HepG2 (cell line): Measurements from ENCODE around the gene SLC39A2. TPM values are rescaled to one million over a fixed set of nuclear protein-coding genes. Genes with fewer than 3 reads are reported as not detected.

ENCODE experiments used
- ESRRA ChIP-seq: sonication (generic); formaldehyde crosslinking; IDR thresholded peaks from 2 replicates; pipeline ENCODE4 v1.5.1; 2020; ENCODE audit warnings: mild to moderate bottlenecking, low read depth, missing genetic modification reagents
- IRF9 ChIP-seq: sonication (generic); formaldehyde crosslinking; IDR thresholded peaks from 2 replicates; pipeline ENCODE4 v1.8.0; 2022; ENCODE audit warnings: missing genetic modification reagents, mild to moderate bottlenecking, borderline replicate concordance
- MED1 ChIP-seq: sonication (generic); formaldehyde crosslinking; IDR thresholded peaks from 2 replicates; pipeline ENCODE4 v1.4.0; 2020; ENCODE audit warnings: missing genetic modification reagents
- MXI1 ChIP-seq: IDR thresholded peaks from 3 replicates; pipeline ENCODE4 v1.6.1; 2012; ENCODE audit warnings: low read depth, low read length, inconsistent platforms, borderline replicate concordance
- PAWR ChIP-seq: sonication (generic); formaldehyde crosslinking; IDR thresholded peaks from 2 replicates; pipeline ENCODE4 v1.4.0; 2020; ENCODE audit warnings: missing genetic modification reagents, mild to moderate bottlenecking, borderline replicate concordance
- PHB2 ChIP-seq: fragments of 450-650 bp; IDR thresholded peaks from 2 replicates; pipeline ENCODE4 v1.6.1; 2018; ENCODE audit not compliant: partially characterized antibody
- POLR2AphosphoS5 ChIP-seq: IDR thresholded peaks from 2 replicates; pipeline ENCODE4 v1.6.1; 2012; ENCODE audit warnings: low read depth, low read length
- THRA ChIP-seq: sonication (generic); formaldehyde crosslinking; IDR thresholded peaks from 2 replicates; pipeline ENCODE4 v1.4.0; 2020; ENCODE audit warnings: missing genetic modification reagents, borderline replicate concordance
- ZFAT ChIP-seq: sonication (generic); formaldehyde crosslinking; conservative IDR thresholded peaks from 2 replicates; pipeline ENCODE4 v1.8.1; 2023; ENCODE audit warnings: missing genetic modification reagents, inconsistent platforms
- ZNF317 ChIP-seq: sonication (generic); formaldehyde crosslinking; IDR thresholded peaks from 2 replicates; pipeline ENCODE4 v1.5.0; 2020; ENCODE audit warnings: mild to moderate bottlenecking, missing genetic modification reagents
- ZNF577 ChIP-seq: sonication (generic); formaldehyde crosslinking; IDR thresholded peaks from 2 replicates; pipeline ENCODE4 v1.4.0; 2020; ENCODE audit warnings: mild to moderate bottlenecking, low read depth, missing genetic modification reagents, borderline replicate concordance
- polyA plus RNA-seq, 8 experiments: library from polyadenylated mRNA; depleted of rRNA in 3 of 8; stranded (reverse) in 7 of 8; unstranded in 1 of 8; fragments of >200 nt; fragmentation: Illumina TruSeq in 4 of 8; extraction: Trizol in 4 of 8; gene quantifications; 2 replicates each; pipeline versions ENCODE4 v1.2.1 to v1.2.3, GENCODE V29; 2011 to 2016; ENCODE audit warnings: low read depth in 4 of 8, missing spikeins in 1 of 8, mixed read lengths in 1 of 8; ENCODE audit not compliant: insufficient read depth in 1 of 8
- total RNA-seq, 5 experiments: library from RNA; depleted of rRNA; stranded (reverse); fragments of >200 nt; fragmentation: Illumina TruSeq; extraction: Trizol; gene quantifications; 2 replicates each; pipeline ENCODE4 v1.2.3, GENCODE V29; 2016; ENCODE audit warnings: low read depth in 1 of 5
- TF ChIP-seq, protein P1 (sequence below): sonication (generic); formaldehyde crosslinking; IDR thresholded peaks from 2 replicates; pipeline ENCODE4 v1.5.1; 2020; ENCODE audit warnings: missing genetic modification reagents, mild to moderate bottlenecking, borderline replicate concordance
- TF ChIP-seq, protein P2 (sequence below), 2 experiments: sonication (generic) in 1 of 2; formaldehyde crosslinking in 1 of 2; IDR thresholded peaks; 2 replicates each; pipeline versions ENCODE4 v1.4.0 to v1.6.1; 2016 to 2020; ENCODE audit warnings: borderline replicate concordance in 1 of 2, low read depth in 1 of 2, mild to moderate bottlenecking in 1 of 2, missing genetic modification reagents in 1 of 2
- TF ChIP-seq, protein P3 (sequence below): sonication (generic); formaldehyde crosslinking; IDR thresholded peaks from 2 replicates; pipeline ENCODE4 v1.9.0; 2022; ENCODE audit warnings: low read depth, missing genetic modification reagents
- TF ChIP-seq, protein P4 (sequence below): sonication (generic); formaldehyde crosslinking; IDR thresholded peaks from 2 replicates; pipeline ENCODE4 v1.8.1; 2023; ENCODE audit warnings: mild to moderate bottlenecking, moderate library complexity, missing genetic modification reagents

SLC39A2 gene
- total and polyA plus RNA-seq, 2 of the 13 experiments (the other 11 are each of a cell fraction or from before 2014, with no cell fraction given): 0.08 to 0.11 TPM

DNA sequence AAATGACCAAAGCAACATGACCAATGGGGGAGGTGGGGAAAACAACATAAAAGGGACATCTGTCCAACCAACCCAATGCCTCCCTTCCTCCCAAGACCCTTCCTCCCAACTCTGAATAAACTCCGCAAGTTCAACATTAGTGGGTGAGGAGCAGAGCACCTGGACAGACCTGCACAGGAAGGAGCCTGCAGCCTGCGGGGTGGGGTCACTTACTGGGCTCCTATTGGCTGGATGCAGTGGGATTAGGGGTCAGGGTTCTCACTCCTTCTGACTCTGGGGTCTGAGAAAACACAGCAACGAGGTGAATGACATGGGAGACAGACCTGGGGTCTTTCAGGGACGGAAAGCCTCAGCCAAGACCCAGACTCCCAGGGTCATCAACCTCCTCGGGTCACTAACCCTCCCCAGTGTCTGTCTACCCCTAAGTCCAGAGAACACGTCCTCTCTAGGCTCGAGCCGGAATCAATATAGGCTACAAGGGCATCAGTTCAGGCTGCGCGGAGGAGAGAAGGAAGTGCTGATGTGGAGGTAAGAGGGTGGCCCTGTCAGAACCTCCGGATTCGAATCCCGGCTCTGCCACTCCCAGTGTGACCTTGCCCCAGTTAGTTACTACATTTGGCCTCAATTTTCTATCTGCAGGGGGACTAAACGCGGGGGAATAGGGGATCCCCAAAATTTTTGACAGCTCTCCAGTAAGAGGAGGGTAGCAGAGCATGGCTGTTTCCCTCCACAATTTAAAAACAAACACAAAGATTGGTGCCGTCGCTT lies 24.9 kb downstream of the SLC39A2 start (continued):
- TF ChIP-seq ZFAT (CRISPR knock-in tag) (no peak), THRA (CRISPR knock-in tag) (peak; percentile 44; the same call in 1 of the 2 replicates), ESRRA (CRISPR knock-in tag) (peak; percentile 90; the same call in 1 of the 2 replicates), ZNF577 (CRISPR knock-in tag) (no peak), PAWR (CRISPR knock-in tag) (no peak), IRF9 (CRISPR knock-in tag) (0 out of 2 replicates have a peak, but pooled peaks have one; percentile 31), MED1 (no peak), MXI1 (0 out of 3 replicates have a peak, but pooled peaks have one; percentile 6), PHB2 (no peak), ZNF317 (CRISPR knock-in tag) (0 out of 2 replicates have a peak, but pooled peaks have one; percentile 40), POLR2AphosphoS5 (peak; percentile 37; the same call in 1 of the 2 replicates)
- TF ChIP-seq, protein P1, sequence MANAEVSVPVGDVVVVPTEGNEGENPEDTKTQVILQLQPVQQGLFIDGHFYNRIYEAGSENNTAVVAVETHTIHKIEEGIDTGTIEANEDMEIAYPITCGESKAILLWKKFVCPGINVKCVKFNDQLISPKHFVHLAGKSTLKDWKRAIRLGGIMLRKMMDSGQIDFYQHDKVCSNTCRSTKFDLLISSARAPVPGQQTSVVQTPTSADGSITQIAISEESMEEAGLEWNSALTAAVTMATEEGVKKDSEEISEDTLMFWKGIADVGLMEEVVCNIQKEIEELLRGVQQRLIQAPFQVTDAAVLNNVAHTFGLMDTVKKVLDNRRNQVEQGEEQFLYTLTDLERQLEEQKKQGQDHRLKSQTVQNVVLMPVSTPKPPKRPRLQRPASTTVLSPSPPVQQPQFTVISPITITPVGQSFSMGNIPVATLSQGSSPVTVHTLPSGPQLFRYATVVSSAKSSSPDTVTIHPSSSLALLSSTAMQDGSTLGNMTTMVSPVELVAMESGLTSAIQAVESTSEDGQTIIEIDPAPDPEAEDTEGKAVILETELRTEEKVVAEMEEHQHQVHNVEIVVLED (CRISPR knock-in tag): no peak; the same call in 1 of the 2 replicates
- TF ChIP-seq, protein P2, sequence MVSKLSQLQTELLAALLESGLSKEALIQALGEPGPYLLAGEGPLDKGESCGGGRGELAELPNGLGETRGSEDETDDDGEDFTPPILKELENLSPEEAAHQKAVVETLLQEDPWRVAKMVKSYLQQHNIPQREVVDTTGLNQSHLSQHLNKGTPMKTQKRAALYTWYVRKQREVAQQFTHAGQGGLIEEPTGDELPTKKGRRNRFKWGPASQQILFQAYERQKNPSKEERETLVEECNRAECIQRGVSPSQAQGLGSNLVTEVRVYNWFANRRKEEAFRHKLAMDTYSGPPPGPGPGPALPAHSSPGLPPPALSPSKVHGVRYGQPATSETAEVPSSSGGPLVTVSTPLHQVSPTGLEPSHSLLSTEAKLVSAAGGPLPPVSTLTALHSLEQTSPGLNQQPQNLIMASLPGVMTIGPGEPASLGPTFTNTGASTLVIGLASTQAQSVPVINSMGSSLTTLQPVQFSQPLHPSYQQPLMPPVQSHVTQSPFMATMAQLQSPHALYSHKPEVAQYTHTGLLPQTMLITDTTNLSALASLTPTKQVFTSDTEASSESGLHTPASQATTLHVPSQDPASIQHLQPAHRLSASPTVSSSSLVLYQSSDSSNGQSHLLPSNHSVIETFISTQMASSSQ (IDR thresholded peaks at IDR 0.05; ENCODE audit: low read depth): no peak
- TF ChIP-seq, protein P2 (CRISPR knock-in tag; IDR thresholded peaks at IDR 0.05; ENCODE audit: borderline replicate concordance): no peak
- TF ChIP-seq, protein P3, sequence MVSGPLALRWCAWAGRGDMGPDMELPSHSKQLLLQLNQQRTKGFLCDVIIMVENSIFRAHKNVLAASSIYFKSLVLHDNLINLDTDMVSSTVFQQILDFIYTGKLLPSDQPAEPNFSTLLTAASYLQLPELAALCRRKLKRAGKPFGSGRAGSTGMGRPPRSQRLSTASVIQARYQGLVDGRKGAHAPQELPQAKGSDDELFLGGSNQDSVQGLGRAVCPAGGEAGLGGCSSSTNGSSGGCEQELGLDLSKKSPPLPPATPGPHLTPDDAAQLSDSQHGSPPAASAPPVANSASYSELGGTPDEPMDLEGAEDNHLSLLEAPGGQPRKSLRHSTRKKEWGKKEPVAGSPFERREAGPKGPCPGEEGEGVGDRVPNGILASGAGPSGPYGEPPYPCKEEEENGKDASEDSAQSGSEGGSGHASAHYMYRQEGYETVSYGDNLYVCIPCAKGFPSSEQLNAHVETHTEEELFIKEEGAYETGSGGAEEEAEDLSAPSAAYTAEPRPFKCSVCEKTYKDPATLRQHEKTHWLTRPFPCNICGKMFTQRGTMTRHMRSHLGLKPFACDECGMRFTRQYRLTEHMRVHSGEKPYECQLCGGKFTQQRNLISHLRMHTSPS (CRISPR knock-in tag): no peak
- TF ChIP-seq, protein P4, sequence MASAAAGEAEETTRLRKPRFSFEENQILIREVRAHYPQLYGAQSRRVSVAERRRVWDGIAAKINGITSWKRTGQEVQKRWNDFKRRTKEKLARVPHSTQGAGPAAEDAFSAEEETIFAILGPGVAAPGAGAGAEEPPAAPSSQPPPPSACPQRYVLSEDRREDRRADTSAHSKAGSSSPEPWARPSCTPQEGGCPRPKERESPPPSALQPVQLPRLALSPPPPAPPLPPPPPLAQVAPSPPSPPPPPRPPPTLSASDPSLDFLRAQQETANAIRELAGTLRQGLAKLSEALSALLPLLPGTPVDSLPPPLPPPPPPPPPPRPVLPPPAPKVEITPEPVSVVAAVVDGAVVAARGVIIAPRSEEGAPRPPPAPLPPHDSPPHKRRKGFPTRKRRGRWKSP (CRISPR knock-in tag): 0 out of 2 replicates have a peak, but pooled peaks have one; percentile 33
